Dermis microvascular lymphatic vessel endothelial cell (primary cell): Measurements from ENCODE around the gene TEKT2. TPM values are rescaled to one million over a fixed set of nuclear protein-coding genes. Genes with fewer than 3 reads are reported as not detected.

Experiments
- DNase-seq, 2 donors: peaks; one replicate each; pipeline versions ENCODE4 v3.0.0 to v3.0.0-alpha.2; 2010; ENCODE audit warnings: low read depth in 2 of 2
- total RNA-seq: library from RNA; depleted of rRNA; stranded (reverse); fragments of >200 nt; gene quantifications from 2 replicates; pipeline ENCODE4 v1.2.1, GENCODE V29; 2014

Gene TEKT2, protein sequence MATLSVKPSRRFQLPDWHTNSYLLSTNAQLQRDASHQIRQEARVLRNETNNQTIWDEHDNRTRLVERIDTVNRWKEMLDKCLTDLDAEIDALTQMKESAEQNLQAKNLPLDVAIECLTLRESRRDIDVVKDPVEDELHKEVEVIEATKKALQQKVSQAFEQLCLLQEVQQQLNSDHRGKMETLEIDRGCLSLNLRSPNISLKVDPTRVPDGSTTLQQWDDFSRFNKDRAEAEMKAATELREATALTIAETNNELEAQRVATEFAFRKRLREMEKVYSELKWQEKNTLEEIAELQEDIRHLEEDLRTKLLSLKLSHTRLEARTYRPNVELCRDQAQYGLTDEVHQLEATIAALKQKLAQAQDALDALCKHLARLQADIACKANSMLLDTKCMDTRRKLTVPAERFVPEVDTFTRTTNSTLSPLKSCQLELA
- total RNA-seq = 0.25 and 0.26 TPM in 2 replicates

DNA sequence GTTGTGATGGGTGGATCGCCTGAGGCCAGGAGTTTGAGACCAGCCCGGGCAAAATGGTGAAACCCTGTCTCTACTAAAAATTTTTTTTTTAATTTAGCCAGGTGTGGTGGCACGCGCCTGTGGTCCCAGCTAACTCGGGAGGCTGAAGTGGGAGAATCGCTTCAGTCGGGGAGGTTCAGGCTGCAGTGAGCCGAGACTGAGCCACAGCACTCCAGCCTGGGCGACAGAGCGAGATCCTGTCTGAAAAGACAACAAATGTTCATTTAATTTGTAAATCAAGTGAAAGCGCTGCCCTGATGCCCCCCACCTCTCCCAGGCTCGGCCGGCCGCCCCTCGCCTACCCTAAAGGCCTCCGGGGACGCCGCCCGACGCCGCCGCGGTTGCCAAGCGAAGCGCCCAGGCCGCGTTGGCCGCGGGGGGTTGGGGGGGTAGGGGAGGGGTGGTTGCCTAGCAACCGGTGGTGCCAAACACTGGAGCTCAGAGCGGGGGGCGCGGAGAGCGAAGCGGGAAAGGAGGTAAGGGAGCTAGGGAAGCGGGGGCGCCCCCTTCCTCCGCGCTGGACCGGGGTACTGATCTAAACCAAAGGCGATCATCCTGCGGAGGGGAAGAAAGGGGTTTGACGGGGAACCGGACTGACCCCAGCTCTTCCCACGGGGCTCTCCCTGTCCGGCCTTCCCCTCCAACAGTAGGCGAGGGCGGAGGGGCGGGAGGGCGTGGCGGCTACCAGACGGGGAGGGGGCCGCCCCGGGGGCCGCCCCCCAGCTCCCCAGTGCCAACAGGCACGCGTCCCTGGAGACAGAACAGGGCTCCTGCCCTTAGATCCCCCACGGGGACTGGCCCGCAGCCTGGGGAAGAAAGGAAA is at the start of gene TEKT2:
Gene TEKT2 (plus strand): TSS at position 460 of the 862 bp plus-strand sequence. CDS start 828 bp downstream, outside the sequence.
- peak; percentile 40 to 64 for DNase-seq

DNA sequence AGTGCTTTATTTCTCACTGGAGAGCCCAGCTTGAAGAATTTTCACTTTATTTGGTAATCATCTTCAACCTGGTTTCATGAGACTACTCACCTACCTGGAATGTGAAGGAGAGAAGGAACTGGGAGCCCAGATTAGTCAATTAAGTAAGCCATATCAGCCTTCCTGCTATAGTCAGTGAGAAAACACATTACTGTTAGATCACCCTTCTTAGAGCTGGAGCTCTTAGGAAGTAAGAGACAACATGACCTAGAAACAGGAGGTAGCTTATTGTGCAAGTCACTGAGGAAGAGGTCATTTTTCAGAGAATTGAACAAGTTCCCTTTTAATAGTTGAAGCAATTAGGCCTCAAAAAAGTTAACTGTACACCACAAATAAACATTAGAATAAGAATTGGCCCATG is 49.2 kb upstream of the TEKT2 start:
- peak in 1 of 2 donors; percentile 5 for DNase-seq

DNA sequence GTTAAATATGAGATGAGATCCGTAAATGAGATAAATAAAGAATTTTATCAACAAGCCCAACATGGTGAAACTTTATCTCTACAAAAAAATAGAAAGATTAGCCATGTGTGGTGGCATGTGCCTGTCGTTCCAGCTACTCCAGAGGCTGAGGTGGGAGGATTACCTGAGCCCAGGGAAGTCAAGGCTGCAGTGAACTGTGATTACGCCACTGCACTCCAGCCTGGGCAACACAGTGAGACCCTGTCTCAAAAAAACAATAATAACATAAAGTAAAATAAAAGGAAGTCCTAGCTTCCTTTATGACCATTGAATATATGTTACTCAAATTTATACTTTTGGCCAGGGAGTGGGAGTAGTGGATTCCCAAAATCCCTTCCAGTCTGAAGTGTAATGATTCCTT is 48.7 kb upstream of the TEKT2 start:
- no peak for DNase-seq

DNA sequence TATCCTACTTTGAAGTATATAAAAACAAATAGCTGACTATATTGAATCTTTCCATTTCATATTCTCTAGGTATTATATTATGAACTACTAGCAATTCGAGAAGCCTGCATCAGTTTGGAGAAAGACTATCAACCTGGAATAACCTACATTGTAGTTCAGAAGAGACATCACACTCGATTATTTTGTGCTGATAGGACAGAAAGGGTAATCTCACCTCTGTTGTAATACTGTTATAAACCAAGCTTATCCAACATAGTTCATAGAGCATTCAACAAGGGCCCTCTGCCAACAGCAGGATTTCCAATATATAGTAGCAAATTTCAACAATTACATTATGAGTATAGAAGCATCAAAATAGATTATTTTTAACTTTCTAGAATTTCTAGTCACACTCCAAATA is 43.7 kb upstream of the TEKT2 start:
- no peak for DNase-seq

DNA sequence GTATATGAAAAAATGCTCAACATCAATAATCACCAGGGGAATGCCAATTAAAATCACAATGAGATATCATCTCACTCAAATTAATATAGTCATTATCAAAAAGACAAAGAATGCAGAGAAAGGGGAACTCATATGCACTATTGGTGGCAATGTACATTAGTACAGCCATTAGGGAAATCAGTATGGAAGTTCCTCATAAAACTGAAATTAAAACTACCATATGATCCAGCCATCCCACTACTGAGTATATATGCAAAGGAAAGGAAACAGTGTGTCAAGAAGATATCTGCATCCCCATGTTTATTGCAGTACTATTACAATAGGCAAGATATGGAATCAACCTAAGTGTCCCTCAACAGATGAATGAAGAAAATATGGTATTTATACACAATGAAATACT is 32.1 kb upstream of the TEKT2 start:
- no peak for DNase-seq

DNA sequence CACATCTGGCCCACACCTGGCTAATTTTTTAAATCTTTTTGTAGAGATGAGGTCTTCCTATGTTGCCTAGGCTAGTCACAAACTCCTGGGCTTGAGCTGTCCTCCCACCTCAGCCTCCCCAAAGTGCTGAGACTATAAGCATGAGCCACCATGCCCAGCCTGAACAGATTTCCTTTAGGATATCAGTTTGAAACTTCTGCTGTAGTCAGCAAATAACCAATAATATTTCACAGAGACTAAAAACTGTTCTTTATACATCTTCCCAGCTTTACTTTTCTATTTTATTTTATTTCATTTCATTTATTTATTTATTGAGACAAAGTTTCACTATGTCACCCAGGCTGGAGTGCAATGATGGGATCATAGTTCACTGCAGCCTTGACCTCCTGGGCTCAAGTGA is 29.9 kb upstream of the TEKT2 start:
- DNase-seq = no peak

DNA sequence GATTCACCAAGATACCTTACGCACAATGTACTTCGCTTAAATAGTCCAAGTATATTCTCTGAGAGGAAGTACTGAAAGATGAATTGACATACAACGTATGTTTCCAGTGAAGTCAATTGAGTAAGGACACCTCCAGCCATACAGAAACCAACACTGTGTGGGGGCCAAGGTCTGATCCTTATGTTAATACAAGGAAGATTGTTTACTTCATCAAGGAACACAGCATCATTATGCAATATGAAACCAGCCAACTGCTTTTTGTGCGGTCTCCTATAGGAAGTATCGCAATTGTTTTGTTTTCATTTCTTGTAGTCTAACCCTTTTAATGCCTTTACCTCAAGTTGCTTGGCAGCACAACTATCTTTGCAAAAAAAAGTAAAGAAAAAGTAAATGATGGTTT is 28.2 kb upstream of the TEKT2 start:
- DNase-seq = no peak

DNA sequence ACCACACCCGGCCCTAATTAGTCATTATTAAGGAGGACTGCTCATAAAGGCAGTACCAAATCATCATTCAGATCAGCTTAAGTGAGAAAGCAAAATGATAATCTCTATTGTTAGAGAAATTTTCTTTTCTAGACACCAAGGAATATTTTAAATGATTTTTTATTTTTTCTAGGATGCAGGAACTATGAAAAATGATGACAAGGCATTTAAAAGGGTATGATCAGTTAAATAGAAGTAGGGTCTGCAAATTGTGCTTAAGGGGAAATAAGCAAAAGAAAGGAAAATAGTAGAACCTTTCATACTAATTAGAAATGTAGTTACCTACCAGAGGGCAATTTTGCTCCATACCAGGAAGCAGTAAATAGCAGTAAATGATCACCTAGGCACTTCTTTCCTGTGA is 21.6 kb upstream of the TEKT2 start:
- DNase-seq = no peak

DNA sequence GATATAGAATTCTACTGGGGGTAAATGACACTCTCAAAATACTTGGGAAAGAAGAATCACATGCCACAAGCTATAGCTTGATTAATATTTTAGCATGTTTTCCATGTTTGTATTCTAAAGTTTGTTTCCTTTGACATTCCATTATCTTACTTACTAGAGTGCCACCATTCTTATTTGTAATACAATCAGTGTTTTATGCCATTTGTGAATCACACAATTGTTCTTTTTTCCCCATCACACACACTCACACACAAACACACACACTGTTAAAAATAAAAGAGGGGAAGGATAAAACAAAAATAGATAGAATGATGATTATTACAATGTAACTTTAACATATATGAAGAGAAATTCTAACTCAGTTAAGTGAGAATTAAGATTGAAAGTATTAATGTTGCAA is 16.0 kb upstream of the TEKT2 start:
- no peak for DNase-seq

DNA sequence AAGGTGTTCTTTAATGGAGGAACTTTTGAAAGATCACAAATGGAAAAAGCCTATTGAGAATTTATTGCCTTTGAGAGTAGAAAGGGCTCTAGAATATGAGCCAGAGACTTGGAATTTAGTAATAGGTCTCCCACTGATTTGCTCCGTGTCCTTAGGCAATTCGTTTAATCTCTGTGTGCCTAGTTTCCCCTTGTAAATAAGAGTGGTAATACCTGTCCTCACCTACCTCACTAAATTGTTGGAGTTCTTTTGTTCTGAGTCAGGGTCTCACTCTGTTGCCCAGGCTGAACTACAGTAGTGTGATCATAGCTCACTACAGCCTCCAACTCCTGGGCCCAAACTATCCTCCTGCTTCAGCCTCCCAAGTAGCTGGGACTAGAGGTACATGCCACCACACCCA is 15.0 kb upstream of the TEKT2 start:
- no peak for DNase-seq

DNA sequence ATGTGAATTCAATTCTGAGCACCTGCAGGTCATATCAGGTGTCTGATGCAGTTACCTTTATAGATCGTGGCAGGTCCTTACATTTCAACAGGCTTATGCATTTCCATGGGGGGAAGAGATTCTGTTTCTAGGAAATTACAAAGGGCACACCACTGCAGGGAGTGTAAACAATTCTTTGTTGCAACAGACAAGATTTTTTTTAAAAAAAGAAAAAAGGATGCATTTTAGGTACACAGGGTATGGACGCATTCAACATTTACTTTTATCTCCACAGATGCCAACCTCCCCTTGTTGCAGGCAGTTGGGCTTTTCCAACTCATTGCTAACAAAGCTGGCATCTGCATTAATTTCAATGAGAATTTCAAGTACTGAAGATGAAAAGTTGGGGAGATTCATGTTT is 13.5 kb upstream of the TEKT2 start:
- DNase-seq = no peak

DNA sequence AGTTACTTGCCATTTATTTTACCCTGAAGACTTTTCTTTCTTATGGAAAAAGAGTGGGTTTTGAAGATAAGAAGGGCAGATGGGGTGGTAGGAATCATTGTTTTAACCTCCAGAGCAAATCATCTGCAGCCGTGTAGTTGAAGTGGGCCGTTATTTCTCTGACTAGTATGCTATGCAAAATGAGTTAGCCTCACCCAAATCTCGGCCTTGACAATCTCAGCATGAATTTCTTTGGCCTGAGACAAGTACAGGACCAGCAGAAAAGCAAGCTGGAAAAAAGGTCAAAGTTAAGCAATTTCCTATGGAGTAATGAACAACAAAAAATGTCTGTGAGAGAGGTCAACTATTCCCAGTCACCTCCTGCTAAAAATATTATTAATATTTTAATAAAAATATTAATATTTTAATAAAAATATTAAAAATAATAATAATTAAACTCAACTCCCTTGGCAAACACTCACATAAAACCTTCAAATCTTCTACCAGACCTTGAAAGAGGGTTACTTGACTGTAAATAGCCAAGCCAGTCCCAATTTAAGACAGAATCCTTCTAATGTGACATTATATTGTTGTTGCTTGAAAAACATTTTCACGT is 6.8 kb upstream of the TEKT2 start:
- DNase-seq = no peak

DNA sequence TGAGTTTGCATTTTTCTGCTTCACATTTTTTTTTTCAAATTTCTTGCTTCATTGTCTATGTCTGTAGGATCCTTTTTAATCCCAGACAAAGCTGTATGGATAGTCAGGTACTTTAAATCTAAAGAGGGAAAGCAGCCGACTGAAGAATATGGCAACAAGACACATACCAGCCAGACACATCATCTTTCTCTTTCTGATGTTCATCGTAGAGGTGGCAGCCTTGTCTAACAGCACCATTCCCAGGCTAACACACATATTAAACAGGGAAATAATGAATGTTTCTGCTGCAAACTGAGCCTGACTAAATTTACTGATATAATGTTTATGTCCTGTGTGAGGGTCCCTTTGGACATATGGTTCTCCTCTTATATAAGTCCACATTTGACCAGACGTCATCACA is 3.7 kb upstream of the TEKT2 start:
- DNase-seq = no peak

DNA sequence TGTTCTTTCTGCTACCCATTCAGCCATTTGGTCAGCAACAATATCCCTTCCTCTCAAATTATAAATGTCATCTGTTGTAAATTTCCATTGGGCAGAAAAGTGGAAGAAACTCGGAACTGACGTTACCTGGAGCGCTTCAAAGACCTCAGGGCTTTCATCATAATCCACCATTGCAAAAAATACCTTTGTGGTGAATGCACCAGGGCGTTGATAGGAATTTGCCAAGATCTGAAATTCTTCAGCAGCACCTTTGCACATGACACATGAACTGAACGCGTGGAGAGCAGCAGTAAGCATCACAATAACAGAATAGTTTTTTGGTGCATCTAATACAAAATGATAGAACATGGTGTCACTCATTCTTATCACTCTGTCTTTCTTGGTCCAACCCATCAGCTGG is 3.1 kb upstream of the TEKT2 start:
- DNase-seq = no peak

DNA sequence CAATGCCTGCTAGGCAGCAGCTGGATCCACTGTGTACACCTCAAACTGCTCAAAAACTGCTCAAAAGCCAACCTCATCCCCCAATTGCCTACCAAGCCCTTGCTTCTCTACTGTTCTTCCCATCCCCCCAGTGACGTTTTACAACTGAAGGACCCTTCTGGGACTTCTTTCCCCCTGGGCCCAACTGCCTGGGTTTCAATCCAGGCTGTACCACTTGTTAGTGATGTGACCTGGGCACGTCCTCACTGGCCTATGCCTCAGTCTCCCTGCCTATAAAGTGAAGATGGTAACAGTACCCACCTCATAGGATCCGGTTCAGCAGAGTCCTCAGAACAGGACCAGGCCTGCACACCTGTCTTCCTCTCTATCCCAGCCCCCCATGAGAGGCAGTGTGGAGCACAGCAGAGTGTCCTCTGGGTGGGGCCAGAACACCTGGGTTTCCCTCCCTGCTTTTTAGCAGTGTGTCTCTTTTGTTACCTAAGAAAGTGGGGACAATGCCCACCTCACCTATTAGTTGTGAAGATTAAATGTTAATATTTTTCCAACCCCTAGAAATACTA is 1.9 kb upstream of the TEKT2 start:
- no peak for DNase-seq

DNA sequence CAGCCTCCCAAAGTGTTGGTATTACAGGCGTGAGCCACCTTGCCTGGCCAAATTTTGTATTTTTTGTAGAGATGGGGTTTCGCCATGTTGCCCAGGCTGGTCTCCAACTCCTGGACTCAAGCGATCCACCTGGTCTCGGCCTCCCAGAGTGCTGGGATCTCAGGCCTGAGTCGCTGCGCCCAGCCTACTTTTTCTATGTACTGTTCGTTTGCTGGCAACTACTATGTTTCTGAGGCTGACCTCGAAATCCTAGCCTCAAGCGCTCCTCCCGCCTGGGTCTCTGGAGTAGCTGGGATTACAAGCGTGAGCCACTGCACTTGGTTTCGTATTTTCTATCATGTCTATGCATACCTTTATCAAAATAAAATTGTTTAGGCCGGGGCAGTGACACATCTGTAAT is 675 bp upstream of the TEKT2 start:
- no peak for DNase-seq

DNA sequence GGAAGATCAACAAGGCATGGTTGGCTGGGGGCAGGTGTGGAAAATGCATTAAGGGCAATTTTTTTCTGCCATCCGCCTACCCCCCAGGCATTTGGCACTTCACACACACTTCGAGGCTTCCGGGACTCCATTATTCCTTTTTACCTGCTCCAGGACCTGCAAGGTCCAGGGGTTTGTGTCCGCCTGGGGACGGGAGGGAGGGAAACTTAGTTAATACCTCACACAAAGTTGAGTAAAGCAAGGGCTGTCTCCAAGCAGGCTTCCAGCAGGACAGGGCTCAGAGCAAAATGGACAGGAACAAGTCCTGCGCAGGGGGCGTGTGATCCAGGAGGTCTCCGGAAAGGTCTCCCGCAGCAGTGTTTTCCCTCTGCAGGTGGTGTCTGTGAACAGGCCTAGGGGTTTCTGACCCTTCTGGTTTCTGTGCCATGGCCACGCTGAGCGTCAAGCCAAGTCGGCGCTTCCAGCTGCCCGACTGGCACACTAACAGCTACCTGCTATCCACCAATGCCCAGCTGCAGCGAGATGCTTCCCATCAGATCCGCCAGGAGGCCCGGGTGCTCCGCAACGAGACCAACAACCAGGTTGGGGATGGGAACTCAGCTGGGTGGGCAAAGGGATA is 712 bp downstream of the TEKT2 start:
- DNase-seq = peak in 1 of 2 donors; percentile 24

DNA sequence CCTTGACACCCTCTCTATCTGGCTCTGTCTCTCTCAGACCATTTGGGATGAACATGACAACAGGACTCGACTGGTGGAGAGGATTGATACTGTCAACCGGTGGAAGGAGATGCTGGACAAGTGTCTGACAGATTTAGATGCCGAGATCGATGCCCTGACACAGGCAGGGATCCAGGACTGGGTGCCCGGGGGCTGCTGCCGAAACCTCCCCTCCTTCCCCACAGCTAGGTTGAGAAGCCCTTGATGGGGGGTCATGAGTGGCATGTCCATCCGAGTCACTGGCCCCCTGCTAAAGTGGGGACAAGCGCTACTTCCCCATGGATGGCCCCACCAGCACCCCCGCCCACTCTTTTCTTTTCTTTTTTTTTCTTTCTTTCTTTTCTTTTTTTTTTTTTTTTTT is 1.2 kb downstream of the TEKT2 start:
- DNase-seq = no peak

DNA sequence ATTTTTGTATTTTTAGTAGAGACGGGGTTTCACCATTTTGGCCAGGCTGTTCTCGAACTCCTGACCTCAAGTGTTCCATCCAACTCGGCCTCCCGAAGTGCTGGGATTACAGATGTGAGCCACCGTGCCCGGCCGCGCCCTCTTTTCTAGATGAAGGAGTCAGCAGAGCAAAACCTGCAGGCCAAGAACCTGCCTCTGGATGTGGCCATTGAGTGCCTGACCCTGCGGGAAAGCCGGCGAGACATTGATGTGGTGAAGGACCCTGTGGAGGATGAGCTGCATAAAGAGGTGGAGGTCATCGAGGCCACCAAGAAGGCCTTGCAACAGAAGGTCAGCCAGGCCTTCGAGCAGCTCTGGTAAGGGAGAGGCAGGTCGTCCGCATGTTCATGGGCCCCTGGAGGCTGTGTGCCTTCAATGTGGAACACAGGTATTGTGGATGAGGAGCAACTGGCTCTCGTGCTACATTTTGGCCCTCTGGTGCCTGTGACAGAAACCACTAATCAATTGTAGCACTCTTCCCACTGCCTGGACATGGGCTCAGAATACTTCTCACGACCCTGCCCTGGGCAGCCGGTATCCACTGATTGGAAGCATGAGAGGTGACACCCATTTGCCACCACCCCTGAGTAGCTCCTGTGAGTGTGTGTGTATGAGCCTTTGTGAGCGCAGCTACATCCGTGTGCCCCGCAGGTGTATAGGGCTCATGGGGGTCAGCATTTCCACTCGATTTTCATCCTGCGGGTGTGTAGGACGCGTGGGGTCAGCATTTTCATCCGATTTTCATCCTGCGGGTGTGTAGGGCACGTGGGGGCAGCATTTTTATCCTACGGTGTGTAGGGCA is 2.0 kb downstream of the TEKT2 start:
- no peak for DNase-seq

DNA sequence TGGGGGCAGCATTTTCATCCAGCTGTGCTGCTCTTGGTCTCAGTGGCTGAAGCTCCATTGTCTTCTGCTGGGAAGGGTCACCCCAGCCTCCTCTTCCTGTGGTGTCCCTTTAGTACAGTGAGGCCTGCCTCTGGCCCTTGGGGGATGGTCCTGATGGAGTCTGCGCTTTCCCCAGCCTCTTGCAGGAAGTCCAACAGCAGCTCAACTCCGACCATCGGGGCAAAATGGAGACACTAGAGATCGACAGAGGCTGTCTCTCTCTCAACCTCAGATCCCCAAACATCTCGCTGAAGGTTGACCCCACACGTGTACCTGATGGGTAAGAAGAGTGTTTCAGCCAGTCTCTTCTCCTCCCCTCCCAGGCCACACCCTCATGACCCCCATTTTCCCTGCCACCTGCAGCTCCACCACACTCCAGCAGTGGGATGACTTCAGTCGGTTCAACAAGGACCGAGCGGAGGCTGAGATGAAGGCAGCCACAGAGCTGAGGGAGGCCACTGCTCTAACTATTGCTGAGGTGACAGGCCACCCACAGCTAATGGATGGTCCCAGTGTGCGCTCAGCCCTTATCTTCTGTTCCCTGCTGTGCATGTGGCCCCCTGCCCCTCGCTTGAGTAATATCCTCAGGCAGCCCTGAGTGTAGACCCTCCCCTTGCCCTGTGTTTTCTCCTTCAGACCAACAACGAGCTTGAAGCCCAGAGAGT is 2.8 kb downstream of the TEKT2 start:
- no peak for DNase-seq
